ENCODE results near the gene C2orf68. TPM values are rescaled to one million over a fixed set of nuclear protein-coding genes. Genes with fewer than 3 reads are reported as not detected.

C2orf68 gene
- total RNA-seq, 1 experiment from 2014 or later = 23.7 TPM

DNA sequence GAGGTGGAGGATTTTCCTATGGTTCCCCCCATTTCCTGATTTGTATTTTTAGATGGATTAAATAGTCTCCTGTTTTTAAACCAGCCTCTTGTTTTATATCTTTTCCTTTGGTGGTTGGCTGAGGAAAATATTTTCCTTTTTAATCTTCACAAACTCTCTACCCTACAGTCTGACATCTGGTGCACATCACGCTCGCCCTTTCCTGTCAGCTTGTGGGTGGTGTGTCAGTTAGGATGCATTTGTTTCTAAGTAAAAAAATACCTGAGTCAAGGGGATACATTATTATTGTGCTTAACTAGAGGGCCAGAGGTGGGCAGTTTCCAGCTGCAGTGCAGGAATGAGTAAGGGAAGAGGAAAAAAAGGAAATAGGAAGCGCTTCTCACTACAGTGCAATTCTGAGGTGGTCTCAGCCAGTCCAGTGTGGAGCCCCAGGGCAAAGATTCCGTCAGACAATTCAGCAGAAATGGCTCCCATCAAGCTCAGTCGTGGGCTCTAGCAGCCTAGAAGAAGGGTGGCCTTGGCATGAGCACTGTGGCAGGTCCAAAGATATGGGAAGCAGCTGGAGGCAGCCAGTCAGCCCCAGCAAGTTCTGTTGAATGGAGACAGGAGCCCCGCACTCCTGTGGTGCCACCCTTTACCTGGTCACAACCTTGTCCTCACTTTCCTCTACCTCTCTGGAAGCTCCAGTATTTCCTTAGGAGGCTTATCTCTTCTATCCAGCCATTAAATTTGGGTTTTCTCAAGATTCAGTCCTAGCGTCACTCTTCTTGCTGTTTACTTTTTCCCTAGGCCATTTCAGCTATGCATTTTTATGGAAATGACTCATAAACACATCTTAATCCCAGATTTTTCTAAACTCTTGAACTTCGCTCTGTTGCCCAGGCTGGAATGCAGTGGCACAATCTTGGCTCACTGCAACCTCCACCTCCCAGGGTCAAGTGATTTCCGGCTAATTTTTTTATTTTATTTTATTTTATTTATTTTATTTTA lies 37.6 kb upstream of the C2orf68 start:
- Histone ChIP-seq H3K4me3 (ENCODE audit: low read depth in 2 of 2, low read length in 2 of 2) (no peak overlapping the region), H3K27me3 (ENCODE audit: control insufficient read depth, insufficient read depth, low read length) (no peaks in the 10 kb centered on the region), H3K27ac (ENCODE audit: low read length) (no peak overlapping the region), H3K36me3 (ENCODE audit: control insufficient read depth, insufficient read depth, low read length) (peaks cover 33% of the 10 kb centered on the region), H3K4me1 (ENCODE audit: control insufficient read depth, insufficient read depth, low read length) (no peaks in the 10 kb centered on the region), H3K9me3 (ENCODE audit: control insufficient read depth, insufficient read depth, low read depth, low read length) (no peaks in the 10 kb centered on the region)
- TF ChIP-seq, protein P1, sequence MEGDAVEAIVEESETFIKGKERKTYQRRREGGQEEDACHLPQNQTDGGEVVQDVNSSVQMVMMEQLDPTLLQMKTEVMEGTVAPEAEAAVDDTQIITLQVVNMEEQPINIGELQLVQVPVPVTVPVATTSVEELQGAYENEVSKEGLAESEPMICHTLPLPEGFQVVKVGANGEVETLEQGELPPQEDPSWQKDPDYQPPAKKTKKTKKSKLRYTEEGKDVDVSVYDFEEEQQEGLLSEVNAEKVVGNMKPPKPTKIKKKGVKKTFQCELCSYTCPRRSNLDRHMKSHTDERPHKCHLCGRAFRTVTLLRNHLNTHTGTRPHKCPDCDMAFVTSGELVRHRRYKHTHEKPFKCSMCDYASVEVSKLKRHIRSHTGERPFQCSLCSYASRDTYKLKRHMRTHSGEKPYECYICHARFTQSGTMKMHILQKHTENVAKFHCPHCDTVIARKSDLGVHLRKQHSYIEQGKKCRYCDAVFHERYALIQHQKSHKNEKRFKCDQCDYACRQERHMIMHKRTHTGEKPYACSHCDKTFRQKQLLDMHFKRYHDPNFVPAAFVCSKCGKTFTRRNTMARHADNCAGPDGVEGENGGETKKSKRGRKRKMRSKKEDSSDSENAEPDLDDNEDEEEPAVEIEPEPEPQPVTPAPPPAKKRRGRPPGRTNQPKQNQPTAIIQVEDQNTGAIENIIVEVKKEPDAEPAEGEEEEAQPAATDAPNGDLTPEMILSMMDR (IDR thresholded peaks at IDR 0.05) = no peak
- TF ChIP-seq POLR2AphosphoS5 (IDR thresholded peaks at IDR 0.05; ENCODE audit: low read depth, low read length) (no peak), REST (IDR thresholded peaks at IDR 0.05; ENCODE audit: insufficient read depth in 1 of 2, low read depth in 2 of 2, low read length in 1 of 2) (no peak), SIN3A (IDR thresholded peaks at IDR 0.05; ENCODE audit: borderline replicate concordance, insufficient read depth, low read depth, low read length) (no peak), TCF7L2 (IDR thresholded peaks at IDR 0.05; ENCODE audit: low read depth, low read length) (no peak)
- ChIA-PET CTCF (no interaction called here), POLR2A (interaction anchor here (0.7 kb wide), 1 partner anchor 161 kb away, joined by 4 read pairs; no protein-coding TSS in a partner anchor)
- in situ Hi-C loops (cut with HindIII; ENCODE audit: low pct_unique_long_range_greater_than_20kb, low sequenced_read_pairs) (no loop called here), intact Hi-C loops (cut with micrococcal nuclease; ENCODE audit: unreplicated experiment) (no loop called here)
- BruUV-seq (replicated peaks) = no TSS peak
- ATAC-seq (peak; percentile 54), DNase-seq (ENCODE audit: low read depth, low spot score) (no peak)

GRCh38 chr2:85648619-85649018 lies 36.8 kb upstream of the C2orf68 start:
- POLR2A ChIA-PET = no interaction called here
- no peak for DNase-seq (ENCODE audit: low read depth, low spot score)
- Histone ChIP-seq H3K4me3 (ENCODE audit: low read depth in 2 of 2, low read length in 2 of 2) (no peak overlapping the region), H3K36me3 (ENCODE audit: control insufficient read depth, insufficient read depth, low read length) (peaks cover 37% of the 10 kb centered on the region), H3K9me3 (ENCODE audit: control insufficient read depth, insufficient read depth, low read depth, low read length) (no peaks in the 10 kb centered on the region), H3K27ac (ENCODE audit: low read length) (no peak overlapping the region), H3K27me3 (ENCODE audit: control insufficient read depth, insufficient read depth, low read length) (no peaks in the 10 kb centered on the region), H3K4me1 (ENCODE audit: control insufficient read depth, insufficient read depth, low read length) (no peaks in the 10 kb centered on the region)
- CTCF ChIA-PET = interaction anchor here (0.6 kb wide), 2 partner anchors 8 to 34 kb away, joined by 3 read pairs; no protein-coding TSS in a partner anchor
- in situ Hi-C loops (cut with HindIII; ENCODE audit: low pct_unique_long_range_greater_than_20kb, low sequenced_read_pairs) (no loop called here), intact Hi-C loops (cut with micrococcal nuclease; ENCODE audit: unreplicated experiment) (no loop called here)
- BruUV-seq (replicated peaks) = no TSS peak
- ATAC-seq = peak; percentile 63
- TF ChIP-seq SIN3A (IDR thresholded peaks at IDR 0.05; ENCODE audit: borderline replicate concordance, insufficient read depth, low read depth, low read length) = no peak
- TF ChIP-seq, protein P1 (IDR thresholded peaks at IDR 0.05) = no peak; the same call in 1 of the 2 replicates
- TF ChIP-seq POLR2AphosphoS5 (IDR thresholded peaks at IDR 0.05; ENCODE audit: low read depth, low read length) = no peak
- no peak for TF ChIP-seq TCF7L2 (IDR thresholded peaks at IDR 0.05; ENCODE audit: low read depth, low read length)
- no peak for TF ChIP-seq REST (IDR thresholded peaks at IDR 0.05; ENCODE audit: insufficient read depth in 1 of 2, low read depth in 2 of 2, low read length in 1 of 2)

All from Panc1 (cell line).